ENCODE results near the gene ZSWIM4. TPM values are rescaled to one million over a fixed set of nuclear protein-coding genes. Genes with fewer than 3 reads are reported as not detected.

The ZSWIM4 gene
- total RNA-seq, 4 donors from 2014 or later, result 0.26 to 8.4 (median 6.0) TPM

- intact Hi-C loops (cut with DNase I; ENCODE audit: low total_unique reads), result no loop called here
- TF ChIP-seq CTCF (IDR thresholded peaks at IDR 0.05) (no peak), POLR2A (IDR thresholded peaks at IDR 0.05) (no peak)
- peak; percentile 86 for DNase-seq
- Histone ChIP-seq H3K36me3 (no peaks in the 10 kb centered on the region), H3K27me3 (no peaks in the 10 kb centered on the region), H3K27ac (peak overlapping the region; percentile 70 to 74), H3K4me1 (peaks cover 0 to 3% of the 10 kb centered on the region in 2 donors), H3K4me3 (no peak overlapping the region), H3K9me3 (no peaks in the 10 kb centered on the region)
Observed at GRCh38 chr19:13781547-13781946, 13.7 kb upstream of the ZSWIM4 start.

GRCh38 chr19:13782537-13782936 lies 12.7 kb upstream of the ZSWIM4 start:
- intact Hi-C loops (cut with DNase I; ENCODE audit: low total_unique reads), result no loop called here
- Histone ChIP-seq H3K27me3 (no peaks in the 10 kb centered on the region), H3K4me1 (peaks cover 0 to 3% of the 10 kb centered on the region in 2 donors), H3K4me3 (no peak overlapping the region), H3K27ac (no peak overlapping the region), H3K36me3 (no peaks in the 10 kb centered on the region), H3K9me3 (no peaks in the 10 kb centered on the region)
- TF ChIP-seq CTCF (IDR thresholded peaks at IDR 0.05) (no peak), POLR2A (IDR thresholded peaks at IDR 0.05) (no peak)
- DNase-seq, result no peak

- H3K4me3 ChIP-seq, result no peak overlapping the region
- intact Hi-C loops (cut with DNase I; ENCODE audit: low total_unique reads), result no loop called here
- no peaks in the 10 kb centered on the region for H3K36me3 ChIP-seq
- DNase-seq, result no peak
- no peak for TF ChIP-seq POLR2A (IDR thresholded peaks at IDR 0.05)
- no peak for TF ChIP-seq CTCF (IDR thresholded peaks at IDR 0.05)
- H3K4me1 ChIP-seq, result peaks cover 0 to 8% of the 10 kb centered on the region in 2 donors
- no peaks in the 10 kb centered on the region for H3K27me3 ChIP-seq
- H3K9me3 ChIP-seq, result no peaks in the 10 kb centered on the region
- H3K27ac ChIP-seq, result no peak overlapping the region
Observed at GRCh38 chr19:13783565-13784500, 11.4 kb upstream of the ZSWIM4 start.

- Histone ChIP-seq H3K9me3 (no peaks in the 10 kb centered on the region), H3K27ac (no peak overlapping the region), H3K4me3 (no peak overlapping the region), H3K4me1 (peaks cover 0 to 8% of the 10 kb centered on the region in 2 donors), H3K27me3 (no peaks in the 10 kb centered on the region), H3K36me3 (no peaks in the 10 kb centered on the region)
- intact Hi-C loops (cut with DNase I; ENCODE audit: low total_unique reads), result no loop called here
- TF ChIP-seq POLR2A (IDR thresholded peaks at IDR 0.05) (no peak), CTCF (IDR thresholded peaks at IDR 0.05) (peak; percentile 47 to 74 (median 56))
- DNase-seq, result peak; percentile 63 to 65
Observed at GRCh38 chr19:13784731-13785452, 10.4 kb upstream of the ZSWIM4 start.

GRCh38 chr19:13788991-13789390 lies 6.3 kb upstream of the ZSWIM4 start:
- intact Hi-C loops (cut with DNase I; ENCODE audit: low total_unique reads), result no loop called here
- no peak overlapping the region for H3K4me3 ChIP-seq
- no peaks in the 10 kb centered on the region for H3K9me3 ChIP-seq
- peaks cover 0 to 5% of the 10 kb centered on the region in 2 donors for H3K4me1 ChIP-seq
- DNase-seq, result peak in 1 of 2 donors; percentile 51
- H3K36me3 ChIP-seq, result no peaks in the 10 kb centered on the region
- TF ChIP-seq CTCF (IDR thresholded peaks at IDR 0.05) (no peak), POLR2A (IDR thresholded peaks at IDR 0.05) (no peak)
- H3K27me3 ChIP-seq, result no peaks in the 10 kb centered on the region
- peak overlapping the region; percentile 84 to 91 for H3K27ac ChIP-seq
